Measurements from ENCODE around the gene RNU6-1. TPM values are rescaled to one million over a fixed set of nuclear protein-coding genes. Genes with fewer than 3 reads are reported as not detected.

The RNU6-1 gene
- total RNA-seq, 1 experiment from 2014 or later, result not detected

DNA sequence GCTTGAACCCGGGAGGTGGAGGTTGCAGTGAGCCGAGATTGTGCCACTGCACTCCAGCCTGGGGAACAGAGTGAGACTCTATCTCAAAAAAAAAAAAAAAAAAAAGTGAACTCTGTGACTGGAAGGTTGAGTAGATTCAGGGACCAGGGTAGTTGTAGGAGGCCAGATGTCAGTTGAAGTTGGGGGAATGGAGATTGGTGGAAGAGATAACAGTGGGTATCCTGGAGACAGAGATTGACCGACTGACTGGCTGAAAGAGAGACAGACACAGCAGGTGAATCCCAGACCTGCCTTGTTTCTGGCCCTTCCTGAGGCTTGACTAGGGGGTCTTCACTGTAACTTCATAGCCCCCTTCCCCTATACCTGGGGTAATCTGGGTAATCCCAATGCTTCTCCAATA, 22.1 kb upstream of the RNU6-1 start:
- CTCF ChIA-PET, result interaction anchor here (0.8 to 4.5 kb wide), 6 partner anchors 56 to 348 kb away, joined by 3 to 90 read pairs (median 4); no protein-coding TSS in a partner anchor
- H3K27me3 Mint-ChIP-seq (ENCODE audit: insufficient read depth, unreplicated experiment), result no peaks in the 10 kb centered on the region
- peak overlapping the region; percentile 58 for H3K27ac Mint-ChIP-seq (ENCODE audit: low read depth, unreplicated experiment)
- no peaks in the 10 kb centered on the region for H3K9me3 Mint-ChIP-seq (ENCODE audit: unreplicated experiment)
- intact Hi-C loops (cut with micrococcal nuclease), result loop anchor here (5.0 kb wide), 1 partner anchor 135 kb away; no protein-coding TSS in a partner anchor
- no peak overlapping the region for H3K4me3 Mint-ChIP-seq (ENCODE audit: unreplicated experiment)
- TF ChIP-seq, protein P1, sequence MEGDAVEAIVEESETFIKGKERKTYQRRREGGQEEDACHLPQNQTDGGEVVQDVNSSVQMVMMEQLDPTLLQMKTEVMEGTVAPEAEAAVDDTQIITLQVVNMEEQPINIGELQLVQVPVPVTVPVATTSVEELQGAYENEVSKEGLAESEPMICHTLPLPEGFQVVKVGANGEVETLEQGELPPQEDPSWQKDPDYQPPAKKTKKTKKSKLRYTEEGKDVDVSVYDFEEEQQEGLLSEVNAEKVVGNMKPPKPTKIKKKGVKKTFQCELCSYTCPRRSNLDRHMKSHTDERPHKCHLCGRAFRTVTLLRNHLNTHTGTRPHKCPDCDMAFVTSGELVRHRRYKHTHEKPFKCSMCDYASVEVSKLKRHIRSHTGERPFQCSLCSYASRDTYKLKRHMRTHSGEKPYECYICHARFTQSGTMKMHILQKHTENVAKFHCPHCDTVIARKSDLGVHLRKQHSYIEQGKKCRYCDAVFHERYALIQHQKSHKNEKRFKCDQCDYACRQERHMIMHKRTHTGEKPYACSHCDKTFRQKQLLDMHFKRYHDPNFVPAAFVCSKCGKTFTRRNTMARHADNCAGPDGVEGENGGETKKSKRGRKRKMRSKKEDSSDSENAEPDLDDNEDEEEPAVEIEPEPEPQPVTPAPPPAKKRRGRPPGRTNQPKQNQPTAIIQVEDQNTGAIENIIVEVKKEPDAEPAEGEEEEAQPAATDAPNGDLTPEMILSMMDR (IDR thresholded peaks at IDR 0.05; ENCODE audit: unreplicated experiment), result no peak
- POLR2A ChIA-PET, result interaction anchor here (0.6 to 4.5 kb wide), 4 partner anchors 193 to 293 kb away, joined by 3 to 41 read pairs (median 6); partner anchors contain the start of gene PIAS1
- DNase-seq (ENCODE audit: unreplicated experiment), result no peak
- H3K4me1 Mint-ChIP-seq (ENCODE audit: insufficient read depth, unreplicated experiment), result peaks cover 14% of the 10 kb centered on the region
- H3K36me3 Mint-ChIP-seq (ENCODE audit: insufficient read depth, unreplicated experiment), result no peaks in the 10 kb centered on the region
- no TSS peak for BruUV-seq (replicated peaks)

DNA sequence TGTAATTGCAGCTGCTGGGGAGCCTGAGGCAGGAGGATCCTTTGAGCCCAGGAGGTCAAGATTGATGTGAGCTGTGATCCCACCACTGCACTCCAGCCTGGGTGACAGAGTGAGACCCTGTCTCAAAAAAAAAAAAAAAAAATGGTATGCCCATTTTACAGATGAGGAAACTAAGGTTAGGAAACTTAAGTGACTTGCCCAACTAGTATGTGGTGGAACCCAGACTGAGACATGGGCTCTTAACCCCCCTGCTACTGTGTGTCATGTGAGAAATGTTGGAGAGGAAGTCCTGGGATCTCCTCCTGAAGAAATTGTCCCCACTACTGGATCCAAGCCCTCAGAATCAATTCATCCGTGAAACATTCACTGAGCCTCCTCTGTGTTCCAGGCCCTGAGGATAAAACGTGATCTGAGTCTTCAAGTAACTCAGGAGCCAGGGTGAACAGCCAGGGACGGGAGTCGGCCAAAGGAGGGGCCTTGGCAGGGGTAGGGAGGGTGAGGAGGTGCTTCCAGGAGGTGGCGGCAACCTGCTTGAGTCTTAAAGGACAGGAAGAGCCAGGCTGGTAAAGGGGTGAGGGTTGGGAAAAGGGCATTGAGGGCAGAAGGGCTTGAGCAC, 19.6 kb upstream of the RNU6-1 start:
- intact Hi-C loops (cut with micrococcal nuclease), result no loop called here
- H3K36me3 Mint-ChIP-seq (ENCODE audit: insufficient read depth, unreplicated experiment), result no peaks in the 10 kb centered on the region
- no peak overlapping the region for H3K4me3 Mint-ChIP-seq (ENCODE audit: unreplicated experiment)
- no peak for DNase-seq (ENCODE audit: unreplicated experiment)
- TF ChIP-seq, protein P1 (IDR thresholded peaks at IDR 0.05; ENCODE audit: unreplicated experiment), result no peak
- H3K27me3 Mint-ChIP-seq (ENCODE audit: insufficient read depth, unreplicated experiment), result no peaks in the 10 kb centered on the region
- H3K9me3 Mint-ChIP-seq (ENCODE audit: unreplicated experiment), result no peaks in the 10 kb centered on the region
- peaks cover 14% of the 10 kb centered on the region for H3K4me1 Mint-ChIP-seq (ENCODE audit: insufficient read depth, unreplicated experiment)
- no TSS peak for BruUV-seq (replicated peaks)
- ChIA-PET CTCF (no interaction called here), POLR2A (no interaction called here)
- H3K27ac Mint-ChIP-seq (ENCODE audit: low read depth, unreplicated experiment), result no peak overlapping the region

DNA sequence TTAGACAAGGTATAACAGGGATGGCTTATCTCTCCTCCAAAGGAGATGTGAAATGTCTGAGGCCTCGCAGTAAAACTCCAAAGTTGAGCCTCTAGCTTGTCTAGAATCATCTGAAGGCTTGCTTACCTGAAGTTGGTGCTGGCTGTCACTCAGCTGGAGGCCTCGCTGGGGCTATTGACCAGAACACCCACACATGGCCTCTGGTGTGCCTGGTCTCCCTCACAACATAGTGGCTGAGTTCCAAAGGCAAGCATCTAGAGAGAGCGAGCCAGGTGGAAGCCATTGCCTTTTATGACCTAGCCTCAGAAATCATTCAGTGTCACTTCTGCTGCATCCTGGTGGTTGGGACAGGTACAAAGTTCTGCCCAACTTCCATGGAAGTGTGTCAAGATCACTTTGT, 17.4 kb upstream of the RNU6-1 start:
- H3K36me3 Mint-ChIP-seq (ENCODE audit: insufficient read depth, unreplicated experiment), result no peaks in the 10 kb centered on the region
- DNase-seq (ENCODE audit: unreplicated experiment), result no peak
- POLR2A ChIA-PET, result interaction anchor here (0.6 to 0.9 kb wide), 2 partner anchors 197 to 257 kb away, joined by 3 read pairs; partner anchors contain the start of gene PIAS1
- TF ChIP-seq, protein P1 (IDR thresholded peaks at IDR 0.05; ENCODE audit: unreplicated experiment), result no peak
- H3K4me3 Mint-ChIP-seq (ENCODE audit: unreplicated experiment), result no peak overlapping the region
- H3K27me3 Mint-ChIP-seq (ENCODE audit: insufficient read depth, unreplicated experiment), result no peaks in the 10 kb centered on the region
- no peaks in the 10 kb centered on the region for H3K9me3 Mint-ChIP-seq (ENCODE audit: unreplicated experiment)
- peaks cover 14% of the 10 kb centered on the region for H3K4me1 Mint-ChIP-seq (ENCODE audit: insufficient read depth, unreplicated experiment)
- intact Hi-C loops (cut with micrococcal nuclease), result no loop called here
- H3K27ac Mint-ChIP-seq (ENCODE audit: low read depth, unreplicated experiment), result no peak overlapping the region
- BruUV-seq (replicated peaks), result no TSS peak
- CTCF ChIA-PET, result interaction anchor here (0.9 to 1.4 kb wide), 2 partner anchors 296 to 297 kb away, joined by 3 to 6 read pairs; no protein-coding TSS in a partner anchor

DNA sequence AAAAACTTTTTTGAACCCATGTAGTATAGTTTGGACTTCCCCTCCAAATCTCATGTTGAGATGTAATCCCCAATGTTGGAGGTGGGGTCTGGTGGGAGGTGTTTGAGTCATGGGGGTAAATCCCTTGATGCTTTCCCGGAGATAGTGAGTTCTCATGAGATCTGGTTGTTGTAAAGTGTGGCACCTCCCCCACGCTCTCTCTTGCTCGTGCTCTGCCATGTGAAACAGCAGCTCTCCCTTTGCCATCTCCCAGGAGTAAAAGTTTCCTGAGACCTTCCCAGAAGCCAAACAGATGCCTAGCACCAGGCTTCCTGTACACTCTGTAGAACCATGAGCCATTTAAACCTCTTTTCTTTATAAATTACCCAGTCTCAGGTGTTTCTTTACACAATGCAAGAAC, 16.0 kb upstream of the RNU6-1 start:
- CTCF ChIA-PET, result interaction anchor here (1.4 kb wide), 1 partner anchor 297 kb away, joined by 6 read pairs; no protein-coding TSS in a partner anchor
- Mint-ChIP-seq H3K36me3 (ENCODE audit: insufficient read depth, unreplicated experiment) (no peaks in the 10 kb centered on the region), H3K27me3 (ENCODE audit: insufficient read depth, unreplicated experiment) (no peaks in the 10 kb centered on the region), H3K4me3 (ENCODE audit: unreplicated experiment) (no peak overlapping the region), H3K9me3 (ENCODE audit: unreplicated experiment) (no peaks in the 10 kb centered on the region), H3K27ac (ENCODE audit: low read depth, unreplicated experiment) (no peak overlapping the region), H3K4me1 (ENCODE audit: insufficient read depth, unreplicated experiment) (peaks cover 13% of the 10 kb centered on the region)
- POLR2A ChIA-PET, result interaction anchor here (1.0 kb wide), 1 partner anchor 237 kb away, joined by 3 read pairs; no protein-coding TSS in a partner anchor
- TF ChIP-seq, protein P1 (IDR thresholded peaks at IDR 0.05; ENCODE audit: unreplicated experiment), result no peak
- intact Hi-C loops (cut with micrococcal nuclease), result no loop called here
- DNase-seq (ENCODE audit: unreplicated experiment), result no peak
- no TSS peak for BruUV-seq (replicated peaks)
